Measurements from ENCODE around the gene P2RY6. TPM values are rescaled to one million over a fixed set of nuclear protein-coding genes. Genes with fewer than 3 reads are reported as not detected.
"Not testable (repeated sequence)": the region's sequence is repeated elsewhere in the genome, so short reads cannot be mapped to it uniquely, and the experiment has no call there.

The P2RY6 gene
- polyA plus RNA-seq, 2 of the 4 experiments (the other 2 are of a cell fraction): 6.8 to 8.8 TPM

DNA sequence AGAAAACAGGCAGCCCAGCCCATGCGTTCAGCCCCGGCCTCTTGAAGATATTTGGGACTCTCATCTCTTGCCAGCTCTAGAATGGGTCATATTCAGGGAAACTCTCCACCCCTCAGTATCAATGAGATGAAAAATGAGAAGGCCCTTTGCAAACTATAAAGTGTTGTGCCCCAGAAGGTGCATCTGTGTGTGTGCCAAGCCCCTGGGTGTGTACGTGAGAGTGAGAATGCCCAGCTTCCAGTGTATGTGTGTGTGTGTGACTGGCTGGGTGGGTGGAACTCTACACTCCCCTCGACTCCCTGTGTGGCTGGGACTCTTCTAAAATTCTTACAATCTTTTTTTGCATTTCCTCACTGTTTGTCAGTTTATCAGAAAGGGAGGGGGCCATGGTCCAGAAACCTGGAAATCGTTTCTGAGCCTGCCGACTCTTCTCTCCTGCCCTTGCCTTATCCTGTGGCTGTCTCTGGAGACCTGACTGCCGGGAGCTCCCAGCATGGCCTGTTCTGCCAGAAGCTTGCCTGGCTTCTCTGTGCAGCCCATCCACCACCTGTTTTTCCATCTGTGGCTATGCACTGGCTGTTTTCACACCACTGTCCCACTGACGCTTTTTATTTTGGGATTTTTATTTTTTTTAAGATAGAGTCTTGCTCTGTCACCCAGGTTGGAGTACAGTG, 1.2 kb downstream of the P2RY6 start:
- Histone ChIP-seq H3K4me1 (peaks cover 47% of the 10 kb centered on the region), H3K9me3 (no peaks in the 10 kb centered on the region), H3K4me2 (peak overlapping the region; percentile 90), H3K4me3 (peak overlapping the region; percentile 47), H3K27ac (peak overlapping the region; percentile 88 to 91)
- POLR2A ChIA-PET: no interaction called here
- peak in 1 of 2 experiments; percentile 39; a peak in 3 of 6 replicates for ATAC-seq
- TF ChIP-seq RAD21 (conservative IDR thresholded peaks at IDR 0.05 in 1 of 2, IDR thresholded peaks at IDR 0.05 in 1 of 2): no peak
- no peak for TF ChIP-seq JUNB (IDR thresholded peaks at IDR 0.05)
- no peak for TF ChIP-seq RCOR1 (IDR thresholded peaks at IDR 0.05; ENCODE audit: low read depth, low read length)
- no peak for TF ChIP-seq SMC3 (IDR thresholded peaks at IDR 0.05)
- TF ChIP-seq RNF2 (IDR thresholded peaks at IDR 0.05; ENCODE audit: borderline replicate concordance, low read depth): no peak
- no peak for TF ChIP-seq SREBF2 (IDR thresholded peaks at IDR 0.05)
- no peak for DNase-seq (ENCODE audit: low read depth in 1 of 2, low spot score in 1 of 2)
- 31% methylated on average over 8 of the region's 8 CpGs for WGBS (ENCODE audit: missing lambda C conversion rate)
- no peak for FAIRE-seq
- CTCF ChIA-PET: interaction anchor here (0.6 to 16.0 kb wide), 12 partner anchors 14 to 589 kb away, joined by 3 to 224 read pairs (median 3); no protein-coding TSS in a partner anchor

DNA sequence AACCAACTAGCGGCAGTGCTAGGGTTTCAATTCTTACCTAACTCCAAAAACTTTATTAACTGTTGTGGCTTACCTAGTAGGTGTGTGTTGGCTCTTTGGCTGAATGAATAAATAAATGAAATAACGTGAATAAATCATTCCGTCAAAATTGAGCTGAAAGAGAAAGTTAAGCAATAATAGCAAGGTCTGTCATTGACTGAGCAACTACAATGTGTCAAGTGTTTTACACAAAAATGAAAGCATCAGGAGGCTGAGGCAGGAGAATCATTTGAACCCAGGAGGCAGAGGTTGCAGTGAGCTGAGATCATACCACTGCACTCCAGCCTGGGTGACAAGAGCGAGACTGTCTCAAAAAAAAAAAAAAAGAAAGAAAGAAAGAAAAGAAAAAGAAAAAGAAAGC, 2.1 kb downstream of the P2RY6 start:
- Histone ChIP-seq H3K4me1 (peaks cover 47% of the 10 kb centered on the region), H3K4me2 (peak overlapping the region; percentile 90), H3K4me3 (peak overlapping the region; percentile 47; the same call in 2 of the 3 replicates), H3K27ac (peak overlapping the region; percentile 10 to 91; a peak in 4 of 6 replicates)
- FAIRE-seq; ATAC-seq; H3K9me3 ChIP-seq; POLR2A ChIA-PET; DNase-seq (ENCODE audit: low read depth in 1 of 2, low spot score in 1 of 2): not testable (repeated sequence)
- 82% methylated on average over 4 of the region's 4 CpGs for WGBS (ENCODE audit: missing lambda C conversion rate)
- CTCF ChIA-PET: interaction anchor here (0.6 to 16.0 kb wide), 8 partner anchors 13 to 528 kb away, joined by 3 to 224 read pairs (median 3); no protein-coding TSS in a partner anchor

DNA sequence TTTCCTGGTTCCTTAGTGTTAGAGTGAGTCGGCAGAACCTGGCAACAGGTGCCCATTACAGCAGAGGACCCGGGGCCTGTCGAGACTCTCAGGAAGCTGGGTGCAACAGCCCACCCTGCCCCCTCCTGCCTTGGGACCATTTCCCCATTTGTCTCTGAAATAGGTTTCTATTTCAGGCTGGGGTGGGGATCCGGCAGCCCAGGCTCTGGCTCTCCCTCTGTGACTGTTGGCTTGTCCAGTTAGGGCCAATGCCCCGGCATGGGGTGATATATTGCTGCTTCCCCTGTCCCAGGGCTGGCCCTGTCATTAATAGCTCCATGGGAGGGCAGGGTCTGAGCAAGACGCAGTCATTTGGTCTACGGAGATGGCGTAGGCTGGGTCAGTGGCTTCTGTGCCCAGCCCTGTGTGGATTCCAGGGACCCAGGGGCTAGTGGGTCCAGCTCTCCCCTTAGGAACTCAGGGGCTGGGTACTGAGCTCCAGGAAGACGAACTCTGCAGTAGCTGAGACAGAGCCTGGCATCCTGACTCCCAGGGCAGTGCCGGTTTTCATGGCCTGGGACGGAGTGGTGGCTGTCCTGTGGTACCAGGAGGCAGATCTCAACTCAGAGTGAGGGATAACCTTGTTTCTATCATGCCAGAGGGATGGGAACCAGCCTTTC, 2.7 kb downstream of the P2RY6 start:
- H3K4me2 ChIP-seq: peak overlapping the region; percentile 90
- H3K9me3 ChIP-seq: no peaks in the 10 kb centered on the region
- 88% methylated on average over 11 of the region's 11 CpGs for WGBS (ENCODE audit: missing lambda C conversion rate)
- no peak overlapping the region for H3K4me3 ChIP-seq
- CTCF ChIA-PET: interaction anchor here (0.6 to 16.0 kb wide), 8 partner anchors 12 to 529 kb away, joined by 3 to 224 read pairs (median 3); no protein-coding TSS in a partner anchor
- peak overlapping the region; percentile 10 to 91; a peak in 4 of 6 replicates for H3K27ac ChIP-seq
- H3K4me1 ChIP-seq: peaks cover 47% of the 10 kb centered on the region
- POLR2A ChIA-PET: no interaction called here
- no peak for DNase-seq (ENCODE audit: low read depth in 1 of 2, low spot score in 1 of 2)
- no peak for FAIRE-seq
- no peak for TF ChIP-seq CHD2 (IDR thresholded peaks at IDR 0.05; ENCODE audit: low read length, partially characterized antibody)
- TF ChIP-seq, protein P1, sequence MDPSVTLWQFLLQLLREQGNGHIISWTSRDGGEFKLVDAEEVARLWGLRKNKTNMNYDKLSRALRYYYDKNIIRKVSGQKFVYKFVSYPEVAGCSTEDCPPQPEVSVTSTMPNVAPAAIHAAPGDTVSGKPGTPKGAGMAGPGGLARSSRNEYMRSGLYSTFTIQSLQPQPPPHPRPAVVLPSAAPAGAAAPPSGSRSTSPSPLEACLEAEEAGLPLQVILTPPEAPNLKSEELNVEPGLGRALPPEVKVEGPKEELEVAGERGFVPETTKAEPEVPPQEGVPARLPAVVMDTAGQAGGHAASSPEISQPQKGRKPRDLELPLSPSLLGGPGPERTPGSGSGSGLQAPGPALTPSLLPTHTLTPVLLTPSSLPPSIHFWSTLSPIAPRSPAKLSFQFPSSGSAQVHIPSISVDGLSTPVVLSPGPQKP (IDR thresholded peaks at IDR 0.05; ENCODE audit: low read depth, low read length): no peak
- TF ChIP-seq TP53 (CRISPR knock-in tag; IDR thresholded peaks at IDR 0.05): no peak
- TF ChIP-seq, protein P2, sequence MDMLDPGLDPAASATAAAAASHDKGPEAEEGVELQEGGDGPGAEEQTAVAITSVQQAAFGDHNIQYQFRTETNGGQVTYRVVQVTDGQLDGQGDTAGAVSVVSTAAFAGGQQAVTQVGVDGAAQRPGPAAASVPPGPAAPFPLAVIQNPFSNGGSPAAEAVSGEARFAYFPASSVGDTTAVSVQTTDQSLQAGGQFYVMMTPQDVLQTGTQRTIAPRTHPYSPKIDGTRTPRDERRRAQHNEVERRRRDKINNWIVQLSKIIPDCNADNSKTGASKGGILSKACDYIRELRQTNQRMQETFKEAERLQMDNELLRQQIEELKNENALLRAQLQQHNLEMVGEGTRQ (IDR thresholded peaks at IDR 0.05): no peak
- TF ChIP-seq CBX8 (IDR thresholded peaks at IDR 0.05): no peak
- no peak for TF ChIP-seq POLR2A (IDR thresholded peaks at IDR 0.05; ENCODE audit: low read length)
- no peak for TF ChIP-seq RARB (CRISPR knock-in tag; IDR thresholded peaks at IDR 0.05)
- ATAC-seq: no peak

DNA sequence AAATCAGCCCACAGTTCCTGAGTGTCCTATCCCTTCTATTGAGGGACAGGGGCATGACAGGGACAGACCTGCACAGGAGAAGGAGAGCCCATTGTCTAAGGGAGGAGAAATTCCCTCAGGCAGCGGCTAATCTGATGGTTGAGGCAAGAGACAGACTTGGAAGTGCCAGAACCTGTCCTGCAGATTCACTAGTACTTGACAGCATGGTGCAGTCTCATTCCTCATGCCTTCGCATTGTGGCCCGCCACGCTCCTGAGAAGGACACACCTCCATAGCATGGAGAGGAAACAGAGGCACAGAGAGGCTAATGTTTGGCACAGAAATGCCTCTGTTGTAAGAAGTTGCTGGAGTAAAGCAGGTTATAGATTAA, 3.2 kb downstream of the P2RY6 start:
- Histone ChIP-seq H3K27ac (peak overlapping the region in 1 of 2 experiments; percentile 91; a peak in 1 of 6 replicates), H3K4me1 (peaks cover 42% of the 10 kb centered on the region), H3K4me3 (no peak overlapping the region), H3K4me2 (no peak overlapping the region), H3K9me3 (no peaks in the 10 kb centered on the region)
- CTCF ChIA-PET: interaction anchor here (0.7 to 16.0 kb wide), 5 partner anchors 12 to 444 kb away, joined by 3 to 224 read pairs (median 3); no protein-coding TSS in a partner anchor
- WGBS (ENCODE audit: missing lambda C conversion rate): 94% methylated on average over 4 of the region's 4 CpGs
- DNase-seq (ENCODE audit: low read depth in 1 of 2, low spot score in 1 of 2) (no peak), FAIRE-seq (no peak), ATAC-seq (no peak)
- POLR2A ChIA-PET: no interaction called here
- TF ChIP-seq, protein P3, sequence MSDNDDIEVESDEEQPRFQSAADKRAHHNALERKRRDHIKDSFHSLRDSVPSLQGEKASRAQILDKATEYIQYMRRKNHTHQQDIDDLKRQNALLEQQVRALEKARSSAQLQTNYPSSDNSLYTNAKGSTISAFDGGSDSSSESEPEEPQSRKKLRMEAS (IDR thresholded peaks at IDR 0.05): no peak
- TF ChIP-seq MAFK (IDR thresholded peaks at IDR 0.05; ENCODE audit: partially characterized antibody) (no peak), ZFP36 (IDR thresholded peaks at IDR 0.05; ENCODE audit: borderline replicate concordance, partially characterized antibody) (no peak), CBX2 (IDR thresholded peaks at IDR 0.05; ENCODE audit: borderline replicate concordance, low read depth) (no peak), KDM5A (IDR thresholded peaks at IDR 0.05) (no peak), FOSL2 (IDR thresholded peaks at IDR 0.05) (no peak), FOSL2 (CRISPR knock-in tag; IDR thresholded peaks at IDR 0.05) (no peak), NFE2L2 (conservative IDR thresholded peaks at IDR 0.05; ENCODE audit: low read length) (no peak)
- TF ChIP-seq, protein P4, sequence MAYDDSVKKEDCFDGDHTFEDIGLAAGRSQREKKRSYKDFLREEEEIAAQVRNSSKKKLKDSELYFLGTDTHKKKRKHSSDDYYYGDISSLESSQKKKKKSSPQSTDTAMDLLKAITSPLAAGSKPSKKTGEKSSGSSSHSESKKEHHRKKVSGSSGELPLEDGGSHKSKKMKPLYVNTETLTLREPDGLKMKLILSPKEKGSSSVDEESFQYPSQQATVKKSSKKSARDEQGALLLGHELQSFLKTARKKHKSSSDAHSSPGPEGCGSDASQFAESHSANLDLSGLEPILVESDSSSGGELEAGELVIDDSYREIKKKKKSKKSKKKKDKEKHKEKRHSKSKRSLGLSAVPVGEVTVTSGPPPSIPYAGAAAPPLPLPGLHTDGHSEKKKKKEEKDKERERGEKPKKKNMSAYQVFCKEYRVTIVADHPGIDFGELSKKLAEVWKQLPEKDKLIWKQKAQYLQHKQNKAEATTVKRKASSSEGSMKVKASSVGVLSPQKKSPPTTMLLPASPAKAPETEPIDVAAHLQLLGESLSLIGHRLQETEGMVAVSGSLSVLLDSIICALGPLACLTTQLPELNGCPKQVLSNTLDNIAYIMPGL (CRISPR knock-in tag; IDR thresholded peaks at IDR 0.05; ENCODE audit: borderline replicate concordance): no peak
- TF ChIP-seq, protein P5, sequence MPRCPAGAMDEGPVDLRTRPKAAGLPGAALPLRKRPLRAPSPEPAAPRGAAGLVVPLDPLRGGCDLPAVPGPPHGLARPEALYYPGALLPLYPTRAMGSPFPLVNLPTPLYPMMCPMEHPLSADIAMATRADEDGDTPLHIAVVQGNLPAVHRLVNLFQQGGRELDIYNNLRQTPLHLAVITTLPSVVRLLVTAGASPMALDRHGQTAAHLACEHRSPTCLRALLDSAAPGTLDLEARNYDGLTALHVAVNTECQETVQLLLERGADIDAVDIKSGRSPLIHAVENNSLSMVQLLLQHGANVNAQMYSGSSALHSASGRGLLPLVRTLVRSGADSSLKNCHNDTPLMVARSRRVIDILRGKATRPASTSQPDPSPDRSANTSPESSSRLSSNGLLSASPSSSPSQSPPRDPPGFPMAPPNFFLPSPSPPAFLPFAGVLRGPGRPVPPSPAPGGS (IDR thresholded peaks at IDR 0.05): no peak
